Pulmonary artery endothelial cell (primary cell): ENCODE results near the gene ARMC8. TPM values are rescaled to one million over a fixed set of nuclear protein-coding genes. Genes with fewer than 3 reads are reported as not detected.

ENCODE experiments used
- DNase-seq: peaks from one replicate; pipeline ENCODE4 v3.0.0-alpha.2; 2011; ENCODE audit warnings: low read depth, low spot score
- total RNA-seq: library from RNA; depleted of rRNA; stranded (reverse); fragments of >200 nt; gene quantifications from 2 replicates; pipeline ENCODE4 v1.2.3, GENCODE V29; 2014

The ARMC8 gene
- total RNA-seq, 1 donor from 2014 or later = 50.5 TPM

GRCh38 chr3:138303474-138303873, 116.4 kb downstream of the ARMC8 start:
- no peak for DNase-seq

- no peak for DNase-seq
Observed at GRCh38 chr3:138307899-138308298, 120.8 kb downstream of the ARMC8 start.

- no peak for DNase-seq
Observed at GRCh38 chr3:138308783-138309182, 121.7 kb downstream of the ARMC8 start.

GRCh38 chr3:138310494-138310893, 123.4 kb downstream of the ARMC8 start:
- DNase-seq = no peak

DNA sequence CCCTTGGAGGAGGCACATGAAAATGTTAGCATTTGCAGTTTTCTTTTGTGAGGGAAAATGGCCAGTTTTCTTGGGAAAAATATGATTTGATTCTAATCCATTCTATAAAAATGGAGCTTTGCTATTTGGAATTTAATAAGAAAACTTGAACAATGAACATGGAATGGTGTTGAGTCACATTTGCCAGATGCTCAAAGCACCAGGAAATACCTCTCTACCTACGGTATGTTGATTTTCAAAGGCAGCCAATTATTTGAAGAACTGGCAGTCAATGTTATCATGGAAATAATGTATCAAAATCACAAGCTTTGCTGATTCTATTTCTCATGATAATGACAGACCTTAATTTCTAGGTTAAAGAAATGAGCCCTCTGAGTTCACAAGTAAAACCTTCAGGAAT, 127.7 kb downstream of the ARMC8 start:
- peak; percentile 68 for DNase-seq

- DNase-seq = no peak
Observed at GRCh38 chr3:138317687-138318086, 130.6 kb downstream of the ARMC8 start.

DNA sequence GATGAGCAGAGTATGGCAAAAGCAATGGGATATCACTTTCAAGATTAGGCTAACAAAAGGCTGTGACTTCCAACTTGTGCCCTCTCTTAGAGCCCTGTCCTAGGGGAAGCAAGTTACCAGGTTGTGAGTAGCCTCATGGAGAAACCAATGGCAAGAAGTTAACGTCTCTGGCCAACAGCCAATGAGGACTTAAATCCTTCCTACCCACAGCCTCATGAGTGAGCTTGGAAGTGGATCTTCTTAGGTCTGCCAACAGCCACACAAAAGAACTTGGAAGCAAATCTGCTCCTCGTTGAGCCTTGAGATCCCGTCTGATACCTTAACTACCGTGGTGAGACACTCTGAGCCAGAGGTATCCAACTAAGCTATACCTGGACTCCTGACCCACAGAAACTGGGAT, 136.9 kb downstream of the ARMC8 start:
- no peak for DNase-seq

- no peak for DNase-seq
Observed at GRCh38 chr3:138325990-138326389, 138.9 kb downstream of the ARMC8 start.

GRCh38 chr3:138326866-138327595, 139.9 kb downstream of the ARMC8 start:
- no peak for DNase-seq

GRCh38 chr3:138327831-138328230, 140.7 kb downstream of the ARMC8 start:
- no peak for DNase-seq

DNA sequence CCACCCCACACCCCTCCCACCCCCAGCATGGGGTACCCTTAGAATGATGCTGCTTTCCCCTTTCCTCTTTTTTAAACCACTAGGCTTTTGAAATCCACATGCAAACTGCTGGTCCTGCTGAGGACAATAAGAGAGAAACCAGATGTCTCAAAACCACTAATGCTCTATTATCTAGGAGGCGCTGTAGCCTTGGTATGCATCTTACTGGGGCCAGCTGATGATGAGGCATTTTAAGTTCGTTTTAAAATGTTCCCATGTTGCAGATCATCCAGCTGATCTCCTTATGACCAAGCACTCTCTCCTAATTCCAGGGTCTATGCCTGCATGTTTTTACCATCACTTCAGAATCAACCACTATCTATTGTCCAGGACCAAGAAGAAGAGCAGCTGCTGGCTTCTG, 141.2 kb downstream of the ARMC8 start:
- no peak for DNase-seq

GRCh38 chr3:138329127-138329983, 142.3 kb downstream of the ARMC8 start, which contains the start of gene NME9:
Gene NME9, minus strand, starts transcription at chr3:138329851. Its CDS starts 516 bp downstream, at chr3:138329335.
- DNase-seq = peak; percentile 52

GRCh38 chr3:138329984-138330293, 142.8 kb downstream of the ARMC8 start:
- no peak for DNase-seq

DNA sequence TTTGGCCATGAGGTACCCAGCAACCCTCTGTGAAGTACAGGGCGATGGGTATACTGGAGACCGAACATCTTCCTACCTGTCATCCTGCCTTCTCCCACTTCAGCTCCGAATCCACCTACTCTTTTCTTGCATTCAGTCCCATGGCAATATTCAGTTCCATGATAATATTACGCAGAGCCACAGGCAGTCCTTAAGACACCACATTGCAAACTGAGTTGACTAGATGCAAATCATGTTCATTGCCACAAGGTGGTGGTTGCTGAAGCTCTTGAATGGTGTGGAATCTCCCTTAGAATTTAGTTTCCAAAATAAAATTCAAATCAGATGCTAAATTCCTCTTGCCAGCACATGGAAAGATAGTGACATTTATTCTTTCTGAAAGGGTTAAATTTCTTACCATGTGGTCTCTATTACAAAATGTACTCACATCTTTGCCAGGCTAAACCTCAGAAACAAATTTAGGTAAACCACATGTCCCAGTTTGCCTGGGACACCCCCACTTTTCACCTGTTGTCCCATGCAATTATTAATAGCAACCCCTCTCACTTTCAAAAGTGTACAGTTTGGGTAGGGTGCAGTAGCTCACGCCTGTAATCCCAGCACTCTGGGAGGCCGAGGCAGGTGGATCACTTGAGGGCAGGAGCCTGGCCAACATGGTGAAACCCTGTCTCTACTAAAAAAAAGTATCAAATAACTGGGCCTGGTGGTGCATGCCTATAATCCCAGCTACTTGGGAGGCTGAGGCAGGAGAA, 144.2 kb downstream of the ARMC8 start:
- DNase-seq = no peak

GRCh38 chr3:138332472-138333073, 145.5 kb downstream of the ARMC8 start:
- DNase-seq = no peak

DNA sequence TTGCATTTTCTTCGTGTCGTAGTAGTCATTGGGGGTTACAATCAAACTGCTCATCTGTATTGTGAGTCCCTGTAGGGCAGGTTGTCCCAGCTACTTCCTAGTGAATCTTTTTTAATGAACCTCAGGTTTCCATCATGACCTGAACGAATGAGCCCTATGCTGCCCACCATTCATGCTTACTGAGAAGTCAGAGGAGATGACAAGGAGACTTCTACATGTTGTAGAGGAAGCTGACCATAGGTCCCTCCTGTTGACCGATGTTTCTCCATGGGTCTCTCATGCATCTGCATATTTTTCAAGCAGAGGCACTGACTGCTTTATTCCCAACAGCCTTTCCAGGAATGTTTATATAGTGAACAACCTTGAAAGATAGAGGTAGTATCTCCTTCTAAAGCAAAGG, 147.5 kb downstream of the ARMC8 start:
- no peak for DNase-seq

GRCh38 chr3:138336454-138336999, 149.4 kb downstream of the ARMC8 start:
- DNase-seq = no peak

DNA sequence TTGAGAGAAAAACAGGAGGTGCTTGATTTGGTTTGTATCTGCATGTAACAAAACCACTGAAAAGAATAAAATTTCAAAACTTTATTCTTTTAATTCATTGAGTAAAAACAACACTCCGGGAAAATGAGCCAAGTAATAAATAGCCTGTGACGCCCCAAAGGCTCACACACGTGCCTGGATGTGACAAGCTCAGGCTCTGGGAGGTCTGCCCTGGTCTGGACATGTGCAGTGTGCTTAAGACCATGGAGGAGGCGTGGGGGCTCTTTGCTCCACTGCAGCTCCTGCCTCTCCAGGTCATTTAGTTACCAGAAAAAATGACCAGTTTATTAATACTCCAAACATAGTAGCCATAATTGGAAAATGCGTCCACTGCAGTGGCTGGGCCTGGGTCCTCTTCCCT, 151.1 kb downstream of the ARMC8 start:
- DNase-seq = no peak

GRCh38 chr3:138338811-138339210, 151.7 kb downstream of the ARMC8 start:
- no peak for DNase-seq

GRCh38 chr3:138340511-138340910, 153.4 kb downstream of the ARMC8 start:
- no peak for DNase-seq

DNA sequence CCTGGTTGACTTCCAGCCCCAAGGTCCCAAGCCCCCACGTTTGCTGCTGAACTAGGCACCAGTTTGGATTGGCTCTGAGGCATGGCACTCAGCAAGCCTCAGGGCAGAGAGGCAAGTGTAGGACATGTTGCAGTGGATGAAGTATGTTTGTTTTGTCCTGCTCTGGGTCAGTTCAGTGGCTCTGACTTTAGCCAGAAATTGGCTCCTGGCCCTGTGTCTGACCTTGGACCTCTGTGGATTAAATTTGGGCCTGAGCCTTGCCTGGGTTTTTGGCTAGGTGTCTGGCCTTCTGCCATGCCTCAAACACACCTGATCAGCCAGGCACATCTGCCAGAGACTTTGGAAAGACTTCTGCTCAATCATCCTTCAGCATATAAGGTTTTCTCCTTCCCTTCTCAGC, 157.7 kb downstream of the ARMC8 start:
- DNase-seq = no peak
